GM23248 (cell line): Measurements from ENCODE around the gene TTLL4. TPM values are rescaled to one million over a fixed set of nuclear protein-coding genes. Genes with fewer than 3 reads are reported as not detected.

ENCODE experiments used
- DNase-seq: peaks from one replicate; pipeline ENCODE4 v3.0.0-alpha.2; 2015
- H2AFZ ChIP-seq: fragments of 200-600 bp; sonication (generic); 2 replicates; pipeline ENCODE4 v1.6.1; 2016; ENCODE audit warnings: antibody characterized with exemption
- H3F3A ChIP-seq: fragments of 200-600 bp; sonication (generic); 2 replicates; pipeline ENCODE4 v1.6.1; 2016; ENCODE audit warnings: mild to moderate bottlenecking, antibody characterized with exemption, mixed run types; ENCODE audit not compliant: insufficient read depth
- H3K27ac ChIP-seq: fragments of 200-600 bp; sonication (generic); 2 replicates; pipeline ENCODE4 v1.5.1; 2016; ENCODE audit warnings: mild to moderate bottlenecking
- H3K27me3 ChIP-seq: fragments of 200-600 bp; sonication (generic); replicated peaks from 2 replicates; pipeline ENCODE4 v1.6.1; 2016; ENCODE audit warnings: mild to moderate bottlenecking; ENCODE audit not compliant: insufficient read depth
- H3K36me3 ChIP-seq: fragments of 200-600 bp; sonication (generic); 2 replicates; pipeline ENCODE4 v1.6.1; 2016; ENCODE audit warnings: low read depth, mild to moderate bottlenecking
- H3K4me1 ChIP-seq: fragments of 200-600 bp; sonication (generic); 2 replicates; pipeline ENCODE4 v1.6.1; 2016; ENCODE audit warnings: mild to moderate bottlenecking; ENCODE audit not compliant: insufficient read depth
- H3K4me2 ChIP-seq: fragments of 200-600 bp; sonication (generic); one replicate; pipeline ENCODE4 v1.6.1; 2016; ENCODE audit warnings: mild to moderate bottlenecking; ENCODE audit not compliant: unreplicated experiment
- H3K4me3 ChIP-seq: fragments of 200-600 bp; sonication (generic); 2 replicates; pipeline ENCODE4 v1.5.1; 2016; ENCODE audit warnings: mild to moderate bottlenecking
- H3K79me2 ChIP-seq: fragments of 200-600 bp; sonication (generic); 2 replicates; pipeline ENCODE4 v1.6.1; 2016; ENCODE audit warnings: mild to moderate bottlenecking; ENCODE audit not compliant: insufficient read depth
- H3K9ac ChIP-seq: fragments of 200-600 bp; sonication (generic); 2 replicates; pipeline ENCODE4 v1.6.1; 2016; ENCODE audit warnings: mild to moderate bottlenecking
- H3K9me2 ChIP-seq: fragments of 200-600 bp; sonication (generic); 2 replicates; pipeline ENCODE4 v1.6.1; 2016; ENCODE audit warnings: mixed run types, mild to moderate bottlenecking, moderate library complexity; ENCODE audit not compliant: insufficient read depth
- H3K9me3 ChIP-seq: fragments of 200-600 bp; sonication (generic); one replicate; pipeline ENCODE4 v1.6.1; 2017; ENCODE audit warnings: low read depth
- H4K20me1 ChIP-seq: fragments of 200-600 bp; sonication (generic); 2 replicates; pipeline ENCODE4 v1.6.0; 2016; ENCODE audit not compliant: insufficient read depth
- EZH2 ChIP-seq: fragments of 200-600 bp; sonication (generic); IDR thresholded peaks from 2 replicates; pipeline ENCODE4 v1.6.1; 2018; ENCODE audit warnings: antibody characterized with exemption, mild to moderate bottlenecking; ENCODE audit not compliant: insufficient read depth, poor library complexity, severe bottlenecking
- EZH2phosphoT487 ChIP-seq: fragments of 200-600 bp; sonication (generic); IDR thresholded peaks from 2 replicates; pipeline ENCODE4 v1.6.1; 2018; ENCODE audit warnings: antibody characterized with exemption, moderate library complexity, mild to moderate bottlenecking, low read depth; ENCODE audit not compliant: insufficient read depth
- WGBS, 2 experiments: methylation state at CpG; one replicate each; pipeline ENCODE4 v1.1.6; 2015 to 2017; ENCODE audit warnings: low lambda C conversion rate in 2 of 2, low coverage in 1 of 2; ENCODE audit errors: missing lambda C conversion rate in 2 of 2; 5-methylcytosine and 5-hydroxymethylcytosine counted together
- in situ Hi-C: fragments of 300-500 bp; cut with MboI; formaldehyde crosslinking; loops from 2 replicates; pipeline ENCODE4 v1.15.0; 2020
- polyA plus RNA-seq: library from polyadenylated mRNA; unstranded; fragments of >200 nt; fragmentation: Nextera tagmentation; extraction: Ambion mirVana; gene quantifications from 2 replicates; pipeline ENCODE4 v1.2.1, GENCODE V29; 2016
- total RNA-seq: library from RNA; depleted of rRNA; stranded (reverse); fragments of >200 nt; shearing (Covaris generic); gene quantifications from 2 replicates; pipeline ENCODE4 v1.2.3, GENCODE V29; 2014; rRNA removed

Gene TTLL4, protein sequence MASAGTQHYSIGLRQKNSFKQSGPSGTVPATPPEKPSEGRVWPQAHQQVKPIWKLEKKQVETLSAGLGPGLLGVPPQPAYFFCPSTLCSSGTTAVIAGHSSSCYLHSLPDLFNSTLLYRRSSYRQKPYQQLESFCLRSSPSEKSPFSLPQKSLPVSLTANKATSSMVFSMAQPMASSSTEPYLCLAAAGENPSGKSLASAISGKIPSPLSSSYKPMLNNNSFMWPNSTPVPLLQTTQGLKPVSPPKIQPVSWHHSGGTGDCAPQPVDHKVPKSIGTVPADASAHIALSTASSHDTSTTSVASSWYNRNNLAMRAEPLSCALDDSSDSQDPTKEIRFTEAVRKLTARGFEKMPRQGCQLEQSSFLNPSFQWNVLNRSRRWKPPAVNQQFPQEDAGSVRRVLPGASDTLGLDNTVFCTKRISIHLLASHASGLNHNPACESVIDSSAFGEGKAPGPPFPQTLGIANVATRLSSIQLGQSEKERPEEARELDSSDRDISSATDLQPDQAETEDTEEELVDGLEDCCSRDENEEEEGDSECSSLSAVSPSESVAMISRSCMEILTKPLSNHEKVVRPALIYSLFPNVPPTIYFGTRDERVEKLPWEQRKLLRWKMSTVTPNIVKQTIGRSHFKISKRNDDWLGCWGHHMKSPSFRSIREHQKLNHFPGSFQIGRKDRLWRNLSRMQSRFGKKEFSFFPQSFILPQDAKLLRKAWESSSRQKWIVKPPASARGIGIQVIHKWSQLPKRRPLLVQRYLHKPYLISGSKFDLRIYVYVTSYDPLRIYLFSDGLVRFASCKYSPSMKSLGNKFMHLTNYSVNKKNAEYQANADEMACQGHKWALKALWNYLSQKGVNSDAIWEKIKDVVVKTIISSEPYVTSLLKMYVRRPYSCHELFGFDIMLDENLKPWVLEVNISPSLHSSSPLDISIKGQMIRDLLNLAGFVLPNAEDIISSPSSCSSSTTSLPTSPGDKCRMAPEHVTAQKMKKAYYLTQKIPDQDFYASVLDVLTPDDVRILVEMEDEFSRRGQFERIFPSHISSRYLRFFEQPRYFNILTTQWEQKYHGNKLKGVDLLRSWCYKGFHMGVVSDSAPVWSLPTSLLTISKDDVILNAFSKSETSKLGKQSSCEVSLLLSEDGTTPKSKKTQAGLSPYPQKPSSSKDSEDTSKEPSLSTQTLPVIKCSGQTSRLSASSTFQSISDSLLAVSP
- total RNA-seq, result 5.5 and 9.1 TPM in 2 replicates
- polyA plus RNA-seq, result 7.3 and 7.7 TPM in 2 replicates

DNA sequence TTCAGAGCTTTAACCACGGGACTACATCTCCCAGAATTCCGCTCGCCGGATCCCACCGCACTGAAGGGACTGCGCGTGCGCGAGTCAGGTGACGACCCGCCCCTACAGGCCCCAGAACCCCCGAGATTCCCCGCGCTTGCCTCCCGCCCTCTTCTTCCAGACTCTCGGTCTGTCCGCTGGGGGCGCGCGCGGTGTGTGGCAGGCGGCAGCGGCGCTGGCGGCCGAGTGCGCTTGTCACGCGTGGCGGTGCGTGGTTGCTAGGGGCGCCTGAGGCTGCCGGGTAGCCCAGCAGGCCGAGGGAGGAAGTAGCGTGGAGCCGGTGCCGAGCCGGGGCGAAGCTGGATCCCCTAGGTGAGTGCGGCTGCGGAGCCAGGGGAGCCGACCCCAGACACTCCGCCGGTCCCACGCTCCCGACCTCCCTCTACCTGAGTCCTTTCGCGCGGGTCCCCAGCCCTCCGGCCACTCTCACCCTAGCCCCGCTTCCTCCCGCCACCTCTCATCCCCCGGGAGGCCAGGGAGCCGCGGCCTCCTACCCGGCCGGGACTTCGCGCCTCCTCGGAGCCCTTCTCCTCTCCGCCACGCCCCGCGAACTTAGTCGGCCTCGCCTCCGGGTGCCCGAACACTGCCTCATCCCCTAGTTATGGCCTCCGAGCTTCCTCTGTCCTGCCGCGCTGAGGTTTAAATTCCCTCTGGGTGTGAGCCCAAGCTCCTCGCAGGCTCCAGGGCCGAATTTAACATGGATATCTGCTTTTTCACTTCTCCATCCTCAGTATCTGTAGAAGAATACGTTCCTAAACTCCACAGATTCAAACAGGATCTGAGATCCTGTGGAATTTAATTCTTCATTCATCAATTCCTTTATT lies at the start of gene TTLL4:
TTLL4 (plus strand) TSS at position 149 of the 863 bp plus-strand sequence. CDS start 26,842 bp downstream, outside the sequence.
- peaks cover 9% of the 10 kb centered on the region for H3F3A ChIP-seq
- DNase-seq, result peak; percentile 99
- peak within 1 kb of the TSS; percentile 96 for H3K4me2 ChIP-seq
- peak within 1 kb of the TSS; percentile 96 for H2AFZ ChIP-seq
- no peaks in the 10 kb centered on the region for H3K9me3 ChIP-seq
- no peaks in the 10 kb centered on the region for H3K36me3 ChIP-seq
- no peaks in the 10 kb centered on the region for H4K20me1 ChIP-seq
- no peaks in the 10 kb centered on the region for H3K9me2 ChIP-seq
- WGBS, 2 experiments, result 1 to 2% methylated on average over 51 to 61 of the region's 74 CpGs
- no peaks in the 10 kb centered on the region for H3K27me3 ChIP-seq
- H3K9ac ChIP-seq, result peak within 1 kb of the TSS; percentile 84
- peaks cover 7% of the 10 kb centered on the region for H3K4me1 ChIP-seq
- peak within 1 kb of the TSS; percentile 74 for H3K27ac ChIP-seq
- peak within 1 kb of the TSS; percentile 86 for H3K4me3 ChIP-seq
- no peak for TF ChIP-seq EZH2
- no peak for TF ChIP-seq EZH2phosphoT487
- in situ Hi-C loops, result no loop called here
- H3K79me2 ChIP-seq, result peaks cover 46% of the 10 kb centered on the region

DNA sequence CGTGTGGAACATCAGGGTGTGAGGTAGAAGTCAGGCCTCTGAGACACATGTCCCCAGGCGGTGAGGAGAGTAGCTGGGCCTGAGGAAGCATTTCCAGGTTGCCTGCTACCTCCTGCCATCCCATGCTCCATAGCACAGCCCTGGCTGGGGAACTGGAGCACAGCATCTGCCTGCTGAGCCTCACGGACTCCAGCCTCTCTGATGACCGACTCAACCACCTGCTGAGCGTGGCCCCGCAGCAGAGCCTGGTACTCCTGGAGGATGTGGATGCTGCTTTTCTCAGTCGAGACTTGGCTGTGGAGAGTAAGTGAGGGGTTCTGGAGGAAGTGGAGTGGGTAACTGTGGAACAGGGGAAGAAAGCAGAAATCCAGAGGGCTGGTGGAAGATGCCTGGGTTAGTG lies 48.3 kb upstream of the TTLL4 start:
- Histone ChIP-seq H3K9me3 (no peaks in the 10 kb centered on the region), H3K4me3 (no peak overlapping the region), H3K4me1 (peaks cover 4% of the 10 kb centered on the region; the same call in 1 of the 2 replicates), H2AFZ (no peak overlapping the region), H3K27ac (no peak overlapping the region), H3K27me3 (no peaks in the 10 kb centered on the region), H3K4me2 (no peak overlapping the region), H3K36me3 (peaks cover 14% of the 10 kb centered on the region), H3K9ac (no peak overlapping the region), H4K20me1 (no peaks in the 10 kb centered on the region), H3K79me2 (peaks cover 36% of the 10 kb centered on the region), H3K9me2 (no peaks in the 10 kb centered on the region), H3F3A (peaks cover 12% of the 10 kb centered on the region; the same call in 1 of the 2 replicates)
- in situ Hi-C loops, result no loop called here
- TF ChIP-seq EZH2phosphoT487 (no peak), EZH2 (no peak)
- WGBS, 2 experiments, result 74 to 87% methylated on average over 7 of the region's 7 CpGs
- no peak for DNase-seq

DNA sequence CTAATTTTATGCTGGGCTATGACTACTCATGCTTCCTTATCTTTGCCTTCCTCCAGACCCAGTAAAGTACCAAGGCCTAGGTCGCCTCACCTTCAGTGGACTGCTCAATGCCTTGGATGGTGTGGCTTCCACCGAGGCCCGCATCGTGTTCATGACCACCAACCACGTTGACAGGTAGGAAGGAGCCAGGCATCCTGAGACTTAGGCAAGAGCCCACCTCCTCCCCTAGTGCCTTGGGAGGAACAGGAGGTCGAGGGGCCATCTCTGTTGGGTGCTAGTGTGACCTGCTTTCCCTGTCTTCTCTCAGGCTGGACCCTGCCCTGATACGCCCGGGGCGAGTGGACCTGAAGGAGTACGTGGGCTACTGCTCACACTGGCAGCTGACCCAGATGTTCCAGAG lies 47.8 kb upstream of the TTLL4 start:
- DNase-seq, result no peak
- H3K4me1 ChIP-seq, result peaks cover 4% of the 10 kb centered on the region; the same call in 1 of the 2 replicates
- WGBS, 2 experiments, result 82 to 91% methylated on average over 10 of the region's 10 CpGs
- peaks cover 33% of the 10 kb centered on the region for H3K79me2 ChIP-seq
- peaks cover 17% of the 10 kb centered on the region for H3K36me3 ChIP-seq
- in situ Hi-C loops, result no loop called here
- no peaks in the 10 kb centered on the region for H4K20me1 ChIP-seq
- no peak overlapping the region for H3K4me3 ChIP-seq
- no peak for TF ChIP-seq EZH2
- no peak for TF ChIP-seq EZH2phosphoT487
- no peaks in the 10 kb centered on the region for H3K9me3 ChIP-seq
- H3K4me2 ChIP-seq, result no peak overlapping the region
- H3K27me3 ChIP-seq, result no peaks in the 10 kb centered on the region
- no peak overlapping the region for H3K27ac ChIP-seq
- H3F3A ChIP-seq, result peaks cover 17% of the 10 kb centered on the region; the same call in 1 of the 2 replicates
- no peak overlapping the region for H3K9ac ChIP-seq
- no peaks in the 10 kb centered on the region for H3K9me2 ChIP-seq
- no peak overlapping the region for H2AFZ ChIP-seq
